Dermis blood vessel endothelial cell (primary cell): ENCODE data around the gene ADIPOR2. TPM values are rescaled to one million over a fixed set of nuclear protein-coding genes. Genes with fewer than 3 reads are reported as not detected.
A peak's percentile ranks its signal among the peaks of the same experiment; 100 is the strongest.

Experiments used
- DNase-seq: peaks from one replicate; pipeline ENCODE4 v3.0.0; 2010
- total RNA-seq: library from RNA; depleted of rRNA; stranded (reverse); fragments of >200 nt; gene quantifications from 2 replicates; pipeline ENCODE4 v1.2.3, GENCODE V29; 2014

The ADIPOR2 gene
- total RNA-seq, 1 donor from 2014 or later, result 68.6 TPM

- DNase-seq, result no peak
These were observed 142.1 kb downstream of the ADIPOR2 start for GRCh38 chr12:1832801-1833595.

GRCh38 chr12:1833596-1834028, 142.7 kb downstream of the ADIPOR2 start:
- DNase-seq, result no peak

GRCh38 chr12:1834186-1834925, 143.5 kb downstream of the ADIPOR2 start:
- DNase-seq, result no peak

- DNase-seq, result no peak
These were observed 144.6 kb downstream of the ADIPOR2 start for GRCh38 chr12:1835211-1836131.

- DNase-seq, result no peak
These were observed 145.5 kb downstream of the ADIPOR2 start for GRCh38 chr12:1836241-1836803.

- no peak for DNase-seq
These were observed 146.1 kb downstream of the ADIPOR2 start for GRCh38 chr12:1836854-1837421.

DNA sequence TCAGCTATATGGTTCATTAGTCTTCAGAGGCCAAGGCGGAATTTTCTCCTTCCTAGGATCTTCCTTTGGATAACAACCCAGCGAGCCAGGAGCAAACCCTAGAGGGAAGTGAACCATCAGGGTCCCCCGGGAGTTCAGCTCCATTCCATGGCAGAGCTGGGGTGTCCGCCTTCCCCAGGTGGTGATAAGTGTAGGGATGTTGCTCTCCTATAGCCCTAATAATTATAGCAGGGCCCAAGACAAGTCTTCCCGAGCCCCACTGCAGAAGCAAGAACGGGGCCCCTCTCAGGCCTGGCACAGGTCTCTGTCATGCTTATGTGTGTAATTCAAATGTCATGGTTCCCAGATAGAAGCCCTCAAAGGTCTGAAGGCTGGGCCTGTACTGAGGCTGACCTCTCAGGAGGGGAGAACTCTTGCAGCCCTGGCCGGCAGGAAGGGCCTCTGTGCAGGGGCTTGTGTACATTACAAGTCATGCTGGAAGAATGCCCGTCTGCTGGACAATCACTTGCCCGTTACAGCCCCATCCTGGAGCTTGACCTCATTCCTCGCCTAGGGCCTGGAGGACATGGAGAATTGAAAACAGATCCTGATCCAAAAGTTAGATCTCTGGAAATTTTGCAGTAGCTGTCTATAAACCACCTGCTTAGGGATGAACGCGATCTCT, 146.8 kb downstream of the ADIPOR2 start:
- DNase-seq, result peak; percentile 3

Other genes with a start within 250 kb of the ADIPOR2 start
- gene FBXL14, start 96.5 kb upstream of the ADIPOR2 start, total RNA-seq, result 17.4 and 21.7 TPM in 2 replicates
- 0.28 and 1.5 TPM in 2 replicates for gene WNT5B, start 61.8 kb upstream of the ADIPOR2 start, total RNA-seq
- not detected in 2 replicates for gene LRTM2, start 129.5 kb downstream of the ADIPOR2 start, total RNA-seq
- 0.17 and 0.33 TPM in 2 replicates for gene CACNA2D4, start 227.6 kb downstream of the ADIPOR2 start, total RNA-seq